Prostate gland (tissue), 2 donors: ENCODE results near the gene CORO7.

Experiments
- CTCF ChIP-seq, 4 experiments: fragments of 200-600 bp in 2 of 4; fragments of 450-650 bp in 2 of 4; sonication (generic) in 2 of 4; IDR thresholded peaks; 1 replicate in 3 of 4; 2 replicates in 1 of 4; pipeline ENCODE4 v1.5.1; 2016 to 2019; ENCODE audit warnings: antibody characterized with exemption in 4 of 4, mild to moderate bottlenecking in 2 of 4, moderate library complexity in 2 of 4
- POLR2AphosphoS5 ChIP-seq: sonication (generic); formaldehyde crosslinking; IDR thresholded peaks from one replicate; pipeline ENCODE4 v1.6.1; 2017; ENCODE audit warnings: antibody characterized with exemption

GRCh38 chr16:4352843-4353242 lies 63.6 kb downstream of the CORO7 start:
- TF ChIP-seq CTCF (IDR thresholded peaks at IDR 0.05) (no peak), POLR2AphosphoS5 (no peak)
